Suprapubic skin (tissue), 4 donors: ENCODE results near the gene IAH1.

ENCODE experiments used
- POLR2A ChIP-seq, 2 donors: fragments of 450-650 bp; IDR thresholded peaks; one replicate each; pipeline ENCODE4 v1.6.1; 2017; ENCODE audit warnings: antibody characterized with exemption in 2 of 2, mild to moderate bottlenecking in 2 of 2, moderate library complexity in 2 of 2
- POLR2AphosphoS5 ChIP-seq, 3 donors: sonication (generic); formaldehyde crosslinking; IDR thresholded peaks; one replicate each; pipeline ENCODE4 v1.6.1; 2017; ENCODE audit warnings: antibody characterized with exemption in 3 of 3
- TF ChIP-seq, protein P1 (sequence below), 2 donors: fragments of 200-600 bp in 1 of 2; fragments of 450-650 bp in 1 of 2; sonication (generic) in 1 of 2; IDR thresholded peaks; one replicate each; pipeline ENCODE4 v1.5.1; 2016 to 2019; ENCODE audit warnings: antibody characterized with exemption in 2 of 2, mild to moderate bottlenecking in 1 of 2, moderate library complexity in 1 of 2

DNA sequence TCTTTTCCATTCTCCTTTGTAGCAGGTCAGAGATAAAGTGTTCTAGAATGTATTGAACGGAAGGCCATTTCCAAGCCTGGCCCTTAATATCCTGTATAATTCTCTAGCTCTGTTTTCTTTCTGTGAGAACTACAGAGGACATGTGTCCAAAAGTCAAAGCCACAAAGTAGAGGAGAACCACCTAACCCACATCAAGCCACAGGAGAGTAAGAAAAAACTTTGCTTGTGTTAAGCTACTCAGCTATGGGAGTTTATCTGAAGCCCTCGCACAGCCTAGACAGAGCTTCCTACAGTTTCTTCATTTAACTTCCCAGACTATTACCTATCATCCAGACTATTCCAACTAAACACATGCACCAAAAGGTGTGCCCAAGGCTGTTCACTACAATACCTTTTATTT, 59.3 kb downstream of the IAH1 start:
- TF ChIP-seq POLR2A (IDR thresholded peaks at IDR 0.05) (no peak), POLR2AphosphoS5 (IDR thresholded peaks at IDR 0.05) (no peak)
- TF ChIP-seq, protein P1, sequence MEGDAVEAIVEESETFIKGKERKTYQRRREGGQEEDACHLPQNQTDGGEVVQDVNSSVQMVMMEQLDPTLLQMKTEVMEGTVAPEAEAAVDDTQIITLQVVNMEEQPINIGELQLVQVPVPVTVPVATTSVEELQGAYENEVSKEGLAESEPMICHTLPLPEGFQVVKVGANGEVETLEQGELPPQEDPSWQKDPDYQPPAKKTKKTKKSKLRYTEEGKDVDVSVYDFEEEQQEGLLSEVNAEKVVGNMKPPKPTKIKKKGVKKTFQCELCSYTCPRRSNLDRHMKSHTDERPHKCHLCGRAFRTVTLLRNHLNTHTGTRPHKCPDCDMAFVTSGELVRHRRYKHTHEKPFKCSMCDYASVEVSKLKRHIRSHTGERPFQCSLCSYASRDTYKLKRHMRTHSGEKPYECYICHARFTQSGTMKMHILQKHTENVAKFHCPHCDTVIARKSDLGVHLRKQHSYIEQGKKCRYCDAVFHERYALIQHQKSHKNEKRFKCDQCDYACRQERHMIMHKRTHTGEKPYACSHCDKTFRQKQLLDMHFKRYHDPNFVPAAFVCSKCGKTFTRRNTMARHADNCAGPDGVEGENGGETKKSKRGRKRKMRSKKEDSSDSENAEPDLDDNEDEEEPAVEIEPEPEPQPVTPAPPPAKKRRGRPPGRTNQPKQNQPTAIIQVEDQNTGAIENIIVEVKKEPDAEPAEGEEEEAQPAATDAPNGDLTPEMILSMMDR (IDR thresholded peaks at IDR 0.05), result no peak
